SK-N-DZ (cell line): ENCODE results near the gene KDM2B.
A peak's percentile ranks its signal among the peaks of the same experiment; 100 is the strongest.

Source experiments
- DNase-seq: peaks from one replicate; pipeline ENCODE4 v3.0.0-alpha.2; 2015; ENCODE audit warnings: low spot score

KDM2B gene

DNA sequence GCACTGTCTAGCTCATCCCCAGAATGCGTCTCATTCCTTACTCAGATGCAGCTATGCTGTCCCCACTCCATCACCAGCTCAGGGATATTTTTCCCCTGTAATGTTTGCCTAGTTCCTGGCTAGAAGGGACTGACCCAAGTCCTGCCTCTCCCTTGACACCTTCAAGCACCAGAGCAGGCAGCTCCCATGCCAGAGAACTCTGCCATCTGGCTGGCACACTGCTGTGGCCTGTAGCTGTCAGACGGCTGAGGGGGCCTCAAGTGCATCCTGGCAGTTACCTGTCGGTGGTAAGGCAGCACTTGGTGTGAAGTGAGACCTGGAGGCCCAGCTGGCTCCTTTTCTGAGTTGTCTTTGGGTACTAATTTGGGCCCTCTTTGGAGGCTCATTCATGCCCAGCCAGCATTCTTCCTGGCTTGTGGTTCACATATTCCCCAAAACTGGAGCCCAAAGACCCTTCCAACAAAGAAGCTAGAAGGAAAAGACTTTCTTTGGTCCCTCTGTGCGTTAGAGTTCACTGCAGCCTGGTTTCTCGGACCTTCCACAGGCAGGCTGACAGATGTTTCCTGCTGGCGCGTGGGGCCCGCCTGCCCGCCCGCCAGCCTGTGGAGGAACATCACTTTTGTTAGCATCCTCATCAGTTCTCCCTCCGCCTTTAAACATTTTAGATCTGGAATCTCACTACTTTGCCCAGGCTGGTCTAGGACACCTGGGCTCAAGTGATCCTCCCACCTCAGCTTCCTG is 147.9 kb downstream of the KDM2B start:
- DNase-seq, result no peak

- DNase-seq, result no peak
These were observed 149.9 kb downstream of the KDM2B start for GRCh38 chr12:121430833-121431415.

- DNase-seq, result no peak
These were observed 151.9 kb downstream of the KDM2B start for GRCh38 chr12:121428883-121429282.

- DNase-seq, result no peak
These were observed 153.2 kb downstream of the KDM2B start for GRCh38 chr12:121427556-121428050.

- no peak for DNase-seq
These were observed 156.2 kb downstream of the KDM2B start for GRCh38 chr12:121424624-121424975.

GRCh38 chr12:121423682-121424623 is 156.9 kb downstream of the KDM2B start:
- DNase-seq, result no peak

GRCh38 chr12:121423253-121423652 is 157.6 kb downstream of the KDM2B start:
- DNase-seq, result no peak

DNA sequence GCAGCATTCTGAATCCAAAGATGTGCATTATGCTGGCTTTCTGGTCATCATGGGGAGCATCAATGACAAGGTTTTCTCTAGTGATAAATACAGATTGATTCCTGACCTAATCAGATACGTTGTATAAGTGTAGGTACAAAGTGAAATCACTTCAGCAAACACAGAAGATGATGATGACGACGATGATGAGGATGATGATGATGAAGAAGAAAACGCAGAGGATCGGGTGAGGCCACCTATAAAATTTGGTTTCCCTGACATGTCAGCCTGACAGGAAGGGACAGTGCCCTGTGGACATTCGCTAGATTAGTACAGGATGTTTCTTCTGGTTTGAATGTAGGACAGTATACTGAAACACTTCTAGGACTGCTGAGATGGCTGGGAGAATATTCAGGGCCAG is 160.7 kb downstream of the KDM2B start:
- DNase-seq, result no peak

DNA sequence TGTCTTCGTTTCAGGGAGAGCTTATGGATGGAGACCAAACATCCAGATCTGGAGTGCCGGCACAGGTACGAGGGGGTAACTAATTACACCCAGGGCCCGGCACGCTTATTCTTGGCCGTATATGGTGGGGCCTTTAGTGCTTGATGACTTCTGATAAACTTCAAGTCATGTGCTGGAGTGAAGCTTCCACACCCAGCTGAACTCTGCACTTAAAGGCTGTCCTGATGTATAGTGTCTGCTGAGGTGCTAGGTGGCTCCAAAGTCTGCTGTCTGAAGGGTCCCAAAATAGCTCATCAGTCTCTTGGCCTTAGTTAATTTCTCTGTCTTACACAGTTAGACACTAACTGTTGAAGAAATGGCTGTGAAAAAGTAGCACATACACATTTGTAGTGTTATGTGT is 163.0 kb downstream of the KDM2B start:
- no peak for DNase-seq

DNA sequence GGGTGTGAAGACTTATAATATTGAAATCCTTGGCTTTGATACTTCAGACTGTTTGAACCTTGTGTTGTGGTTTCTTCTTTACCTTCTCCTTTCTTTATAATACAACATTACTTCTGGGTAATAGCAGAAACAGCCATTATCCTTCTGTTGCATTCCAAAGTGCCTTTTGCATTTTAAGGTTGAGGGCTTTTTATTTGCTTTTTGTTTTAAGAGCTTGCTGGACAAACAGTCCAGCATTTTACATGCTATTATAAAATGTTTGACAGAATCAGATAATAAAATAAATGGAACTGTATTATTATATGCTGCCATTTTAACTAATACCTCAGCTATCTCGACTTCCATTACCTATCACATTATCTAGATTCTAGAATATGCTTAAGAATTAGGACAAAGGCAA is 166.9 kb downstream of the KDM2B start:
- DNase-seq, result no peak

- DNase-seq, result peak; percentile 84
These were observed 175.6 kb downstream of the KDM2B start for GRCh38 chr12:121405211-121405610.

DNA sequence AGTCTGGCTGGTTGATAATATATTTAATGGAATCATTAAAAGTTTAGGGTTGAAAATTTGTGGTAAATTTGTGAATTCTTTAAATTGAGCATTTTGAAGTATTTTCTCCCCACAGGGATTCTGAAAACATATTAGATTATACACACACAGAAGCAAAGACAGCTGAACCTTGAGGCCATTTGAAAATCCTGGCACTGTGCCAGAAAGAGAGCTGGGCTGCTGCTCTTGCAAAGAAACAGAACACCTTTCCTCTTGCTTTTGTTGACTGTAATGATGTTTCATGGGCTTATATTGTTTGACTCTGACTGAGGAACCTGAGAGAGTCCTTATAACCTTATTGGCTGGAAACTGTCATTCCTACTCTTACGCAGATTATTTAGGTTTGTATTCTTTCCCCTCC is 176.1 kb downstream of the KDM2B start:
- peak; percentile 94 for DNase-seq

- DNase-seq, result no peak
These were observed 177.1 kb downstream of the KDM2B start for GRCh38 chr12:121403721-121404120.

DNA sequence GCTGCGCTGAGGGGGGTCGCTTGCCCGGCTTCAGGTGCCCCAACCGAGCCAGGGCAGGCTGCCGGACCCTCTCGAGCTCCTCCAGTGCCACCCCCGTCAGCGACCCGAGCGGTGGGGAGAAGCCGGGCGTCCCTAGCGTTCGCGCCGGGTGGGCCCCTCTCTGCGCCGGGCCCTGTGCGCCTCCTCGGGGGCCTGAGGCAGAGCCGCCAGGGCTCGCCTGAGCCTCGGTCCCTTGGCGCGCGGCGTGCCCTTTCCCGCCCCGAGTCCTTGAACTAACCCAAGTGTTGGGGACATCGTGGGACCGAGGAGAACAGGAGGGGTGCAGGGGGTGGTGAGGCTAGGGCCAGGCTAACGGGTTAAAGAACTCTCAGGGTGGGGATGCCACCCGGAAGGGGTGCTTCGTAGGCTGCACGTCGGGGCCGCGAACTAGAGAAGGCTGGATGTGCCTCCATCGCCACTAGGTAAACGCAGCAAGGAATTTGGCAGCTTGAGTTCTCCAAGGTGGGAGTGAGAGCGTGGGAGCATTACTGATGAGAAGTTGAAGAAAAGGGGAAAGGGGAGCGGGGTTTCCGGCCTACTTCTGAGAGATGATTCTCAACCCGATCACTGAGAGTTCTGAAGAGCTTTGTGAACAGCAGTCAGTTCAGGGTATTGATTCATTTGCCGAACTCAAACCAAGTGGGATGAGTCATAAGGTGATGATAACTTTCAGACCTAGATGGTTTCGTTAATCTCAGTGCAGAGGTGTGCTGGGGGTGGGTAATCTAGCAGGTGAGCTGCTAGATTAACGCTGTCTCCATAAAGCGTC is 180.3 kb downstream of the KDM2B start:
- peak; percentile 46 for DNase-seq

DNA sequence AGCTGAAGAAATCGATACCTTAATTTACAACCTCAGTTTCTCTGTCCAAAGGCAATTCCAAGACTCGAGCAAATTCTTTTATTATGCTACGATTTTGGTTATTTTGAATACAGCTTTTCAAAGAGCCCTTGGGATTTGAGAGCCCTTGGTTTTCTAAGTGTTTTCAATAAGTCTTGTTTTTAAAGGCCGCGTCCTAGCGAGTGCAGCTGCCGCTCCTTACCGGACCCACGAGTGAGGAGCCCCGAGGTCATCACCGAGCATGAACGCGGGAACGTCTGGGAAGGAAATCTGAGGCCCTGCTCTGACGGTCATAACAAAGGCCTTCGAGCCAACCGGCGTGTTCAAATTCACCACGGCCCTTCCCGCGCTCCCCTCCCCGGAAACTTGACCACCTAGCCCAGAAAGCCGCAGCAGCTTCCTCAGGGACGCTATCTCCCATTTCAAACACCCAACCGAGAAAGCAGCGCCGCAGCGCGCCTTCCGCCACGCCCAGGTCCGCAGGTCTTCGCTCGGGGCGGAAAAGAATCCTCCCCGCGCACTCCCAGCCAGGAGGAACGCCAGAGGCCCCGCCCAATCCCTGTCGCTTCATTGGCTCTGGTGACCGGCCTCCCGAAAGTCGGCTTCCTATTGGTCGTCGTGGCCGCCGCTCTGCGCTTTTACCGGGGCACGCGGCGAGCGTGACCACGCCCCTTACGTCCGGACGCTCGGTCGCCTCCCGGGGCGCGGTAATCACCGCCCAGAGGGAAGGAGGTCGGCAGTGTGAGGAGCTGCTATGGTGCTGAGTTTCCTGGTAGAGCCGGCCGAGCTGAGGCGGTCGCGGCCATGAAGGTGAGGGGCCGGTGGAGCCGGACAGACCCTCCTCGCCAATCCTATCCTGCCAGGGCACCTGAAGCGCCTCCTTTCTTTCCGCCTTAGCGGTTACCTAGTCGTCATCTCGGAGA is 181.2 kb downstream of the KDM2B start, which contains the start of gene RNF34:
RNF34 (plus strand) TSS at position 728 of the 941 bp plus-strand sequence; CDS start at position 823, 95 bp downstream.
- peak; percentile 100 for DNase-seq

DNA sequence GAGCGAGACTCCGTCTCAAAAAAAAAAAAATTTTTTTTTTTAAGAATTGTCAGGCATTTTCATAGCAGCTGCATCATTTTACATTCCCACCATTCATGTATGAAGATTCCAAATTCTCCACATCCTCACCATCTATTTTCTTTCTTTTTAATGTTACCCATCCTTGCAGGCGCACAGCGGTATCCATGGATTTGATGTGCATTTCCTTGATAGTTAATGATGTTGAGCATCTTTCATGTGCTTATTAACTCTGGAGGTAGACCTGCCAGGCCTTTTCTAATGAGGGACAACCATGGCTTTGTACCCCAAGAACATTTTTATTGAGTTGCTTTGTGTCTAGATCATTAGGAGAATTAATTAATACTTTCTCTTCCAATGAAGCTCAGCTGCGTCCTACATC is 182.5 kb downstream of the KDM2B start:
- DNase-seq, result no peak

DNA sequence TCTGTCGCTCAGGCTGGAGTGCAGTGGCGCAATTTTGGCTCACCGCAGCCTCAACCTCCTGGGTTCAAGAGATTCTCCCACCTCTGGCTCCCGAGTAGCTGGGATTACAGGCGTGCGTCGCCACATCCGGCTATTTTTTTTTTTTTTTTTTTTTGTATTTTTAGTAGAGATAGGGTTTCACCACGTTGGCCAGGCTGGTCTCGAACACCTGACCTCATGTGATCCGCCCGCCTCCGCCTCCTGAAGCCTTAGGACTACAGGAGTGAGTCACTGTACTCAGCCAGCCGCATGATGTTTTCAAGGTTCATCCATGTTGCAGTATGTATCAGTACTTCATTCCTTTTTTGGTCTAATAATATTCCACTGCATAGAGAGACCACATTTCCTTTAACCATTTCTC is 183.3 kb downstream of the KDM2B start:
- DNase-seq, result no peak

GRCh38 chr12:121392325-121392716 is 188.5 kb downstream of the KDM2B start:
- DNase-seq, result no peak

DNA sequence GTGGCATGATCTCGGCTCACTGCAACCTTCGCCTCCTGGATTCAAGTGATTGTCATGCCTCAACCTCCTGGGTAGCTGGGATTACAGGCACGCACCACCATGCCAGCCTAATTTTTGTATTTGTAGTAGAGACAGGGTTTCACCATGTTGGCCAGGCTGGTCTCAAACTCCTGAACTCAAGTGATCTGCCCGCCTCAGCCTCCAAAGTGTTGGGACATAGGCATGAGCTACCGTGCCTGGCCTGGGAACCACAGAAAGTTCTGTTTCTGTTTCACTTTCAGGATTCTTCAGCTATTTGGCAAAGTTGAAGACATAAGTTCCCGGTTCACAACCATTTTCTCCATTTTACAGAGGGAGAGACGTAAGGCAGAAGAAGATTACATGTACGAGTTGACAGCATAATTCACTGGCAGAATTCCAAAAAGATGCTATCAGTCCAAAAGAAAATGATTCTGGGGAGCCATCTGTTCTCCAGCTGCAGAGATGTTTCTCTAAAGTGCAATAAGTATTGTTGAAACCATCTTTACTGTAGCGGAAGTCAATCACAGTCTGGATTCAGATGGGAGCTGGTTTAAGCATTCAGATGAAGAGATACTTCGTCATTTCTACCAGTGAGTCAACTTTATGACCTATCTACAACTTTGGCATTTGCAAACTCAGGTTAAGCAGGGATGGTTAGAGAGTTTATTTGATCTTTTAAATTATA is 189.1 kb downstream of the KDM2B start:
- peak; percentile 99 for DNase-seq

GRCh38 chr12:121390856-121391255 is 190.0 kb downstream of the KDM2B start:
- DNase-seq, result no peak
